ENCODE data around the gene RFX4.
"Not testable (repeated sequence)": the region's sequence is repeated elsewhere in the genome, so short reads cannot be mapped to it uniquely, and the experiment has no call there.

Gene RFX4

GRCh38 chr12:106722837-106723236 is 140.0 kb downstream of the RFX4 start:
- Histone ChIP-seq H3K4me1 (ENCODE audit: insufficient read depth, low read length) (peaks cover 4% of the 10 kb centered on the region; the same call in 1 of the 2 replicates), H3K9ac (ENCODE audit: low read depth, low read length) (no peak overlapping the region), H3K27ac (ENCODE audit: low read length) (no peak overlapping the region), H3K36me3 (ENCODE audit: insufficient read depth, low read depth, low read length) (no peaks in the 10 kb centered on the region), H3K27me3 (ENCODE audit: insufficient read depth, low read length) (no peaks in the 10 kb centered on the region), H3K9me3 (ENCODE audit: insufficient read depth, low read depth, low read length) (no peaks in the 10 kb centered on the region), H3K4me3 (ENCODE audit: low read length) (no peak overlapping the region)

DNA sequence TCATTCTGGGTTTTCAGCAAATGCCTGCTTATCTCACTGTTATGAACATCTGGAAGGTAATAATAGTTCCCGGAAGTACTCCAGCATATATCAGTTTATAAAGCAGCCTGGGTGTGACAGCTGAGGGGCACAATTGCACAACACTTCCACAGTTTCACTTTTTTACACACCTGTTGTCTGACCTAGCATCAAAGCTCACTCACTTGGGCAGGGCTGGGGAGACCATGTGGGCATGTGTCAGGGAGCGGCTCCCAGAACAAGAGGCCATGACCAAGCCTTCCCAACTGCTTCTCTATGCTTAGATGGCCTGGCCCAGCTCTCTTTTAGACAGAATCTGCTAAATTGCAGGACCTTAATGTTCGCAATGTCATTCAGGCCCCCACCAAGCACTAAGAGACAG is 140.6 kb downstream of the RFX4 start:
- Histone ChIP-seq H3K4me3 (ENCODE audit: low read length) (no peak overlapping the region), H3K27me3 (ENCODE audit: insufficient read depth, low read length) (no peaks in the 10 kb centered on the region), H3K9me3 (ENCODE audit: insufficient read depth, low read depth, low read length) (no peaks in the 10 kb centered on the region), H3K36me3 (ENCODE audit: insufficient read depth, low read depth, low read length) (no peaks in the 10 kb centered on the region), H3K9ac (ENCODE audit: low read depth, low read length) (no peak overlapping the region), H3K27ac (ENCODE audit: low read length) (no peak overlapping the region), H3K4me1 (ENCODE audit: insufficient read depth, low read length) (peaks cover 4% of the 10 kb centered on the region; the same call in 1 of the 2 replicates)

DNA sequence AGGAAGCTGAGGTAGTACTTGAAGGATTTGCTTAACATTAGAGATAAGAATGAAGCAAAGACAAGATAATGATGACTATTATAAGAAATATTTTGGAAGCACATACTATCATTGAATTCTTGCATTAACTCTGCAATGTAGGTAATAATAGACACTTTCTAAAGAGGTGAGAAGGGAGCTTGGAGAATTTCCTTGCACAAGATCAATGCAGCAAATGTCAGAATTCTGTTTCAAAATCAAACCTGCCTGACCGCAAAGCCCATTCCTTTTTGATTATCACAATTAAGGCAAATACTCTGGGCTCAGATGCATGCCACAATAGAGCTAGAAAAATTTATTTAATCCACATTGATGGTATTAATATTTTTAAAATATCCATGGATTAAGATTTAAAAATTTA is 141.3 kb downstream of the RFX4 start:
- H3K4me1 ChIP-seq (ENCODE audit: insufficient read depth, low read length), result peaks cover 4% of the 10 kb centered on the region; the same call in 1 of the 2 replicates
- no peak overlapping the region for H3K27ac ChIP-seq (ENCODE audit: low read length)
- H3K36me3 ChIP-seq (ENCODE audit: insufficient read depth, low read depth, low read length), result no peaks in the 10 kb centered on the region
- no peaks in the 10 kb centered on the region for H3K9me3 ChIP-seq (ENCODE audit: insufficient read depth, low read depth, low read length)
- no peak overlapping the region for H3K4me3 ChIP-seq (ENCODE audit: low read length)
- H3K27me3 ChIP-seq (ENCODE audit: insufficient read depth, low read length), result no peaks in the 10 kb centered on the region
- no peak overlapping the region for H3K9ac ChIP-seq (ENCODE audit: low read depth, low read length)

DNA sequence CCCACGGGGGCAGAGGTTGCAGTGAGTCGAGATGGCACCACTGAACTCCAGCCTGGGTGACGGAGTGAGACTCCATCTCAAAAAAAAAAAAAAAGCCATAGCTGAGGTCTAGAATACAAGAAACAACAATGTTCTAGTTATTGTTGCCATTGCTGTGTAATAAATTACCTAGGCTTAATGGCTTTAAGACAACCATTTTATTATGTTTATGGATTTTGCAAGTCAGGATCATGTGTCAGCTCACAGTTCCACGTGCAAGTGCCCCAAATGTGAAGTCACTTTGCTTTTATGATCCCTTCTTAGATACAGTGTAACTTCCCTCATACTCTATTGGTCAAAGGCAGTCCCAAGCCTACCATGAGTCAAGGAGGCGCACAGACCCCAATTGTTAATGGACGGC is 142.1 kb downstream of the RFX4 start:
- no peak overlapping the region for H3K27ac ChIP-seq (ENCODE audit: low read length)
- H3K36me3 ChIP-seq (ENCODE audit: insufficient read depth, low read depth, low read length), result no peaks in the 10 kb centered on the region
- H3K4me1 ChIP-seq (ENCODE audit: insufficient read depth, low read length), result peaks cover 4% of the 10 kb centered on the region; the same call in 1 of the 2 replicates
- no peaks in the 10 kb centered on the region for H3K27me3 ChIP-seq (ENCODE audit: insufficient read depth, low read length)
- H3K4me3 ChIP-seq (ENCODE audit: low read length), result no peak overlapping the region
- no peak overlapping the region for H3K9ac ChIP-seq (ENCODE audit: low read depth, low read length)
- no peaks in the 10 kb centered on the region for H3K9me3 ChIP-seq (ENCODE audit: insufficient read depth, low read depth, low read length)

GRCh38 chr12:106726603-106727202 is 143.9 kb downstream of the RFX4 start:
- not testable (repeated sequence) for H3K27ac ChIP-seq (ENCODE audit: low read length); H3K36me3 ChIP-seq (ENCODE audit: insufficient read depth, low read depth, low read length); H3K27me3 ChIP-seq (ENCODE audit: insufficient read depth, low read length); H3K9ac ChIP-seq (ENCODE audit: low read depth, low read length); H3K4me1 ChIP-seq (ENCODE audit: insufficient read depth, low read length); H3K4me3 ChIP-seq (ENCODE audit: low read length); H3K9me3 ChIP-seq (ENCODE audit: insufficient read depth, low read depth, low read length)

DNA sequence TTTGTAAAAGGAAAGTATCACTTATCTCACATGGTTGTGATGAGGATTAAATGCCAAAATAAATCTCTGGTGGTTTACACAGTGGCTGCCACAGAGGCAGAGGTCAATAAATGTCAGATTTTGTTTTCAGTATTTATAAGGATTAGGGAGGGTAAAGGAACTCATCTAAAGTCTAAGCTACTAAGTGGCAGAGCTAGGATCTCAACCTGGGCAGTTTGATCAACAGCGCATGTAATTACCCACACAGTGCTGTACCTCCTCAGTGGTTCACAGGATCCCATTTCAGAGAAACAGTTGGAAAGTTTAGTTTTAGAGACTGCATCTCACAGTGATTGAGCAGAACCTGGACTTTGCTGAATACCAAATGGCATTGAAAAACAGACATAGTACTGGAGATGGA is 146.8 kb downstream of the RFX4 start:
- Histone ChIP-seq H3K4me1 (ENCODE audit: insufficient read depth, low read length) (no peaks in the 10 kb centered on the region), H3K9ac (ENCODE audit: low read depth, low read length) (no peak overlapping the region), H3K9me3 (ENCODE audit: insufficient read depth, low read depth, low read length) (no peaks in the 10 kb centered on the region)

GRCh38 chr12:106732890-106733289 is 150.1 kb downstream of the RFX4 start:
- Histone ChIP-seq H3K9me3 (ENCODE audit: insufficient read depth, low read depth, low read length) (no peaks in the 10 kb centered on the region), H3K9ac (ENCODE audit: low read depth, low read length) (no peak overlapping the region), H3K27me3 (ENCODE audit: insufficient read depth, low read length) (no peaks in the 10 kb centered on the region), H3K36me3 (ENCODE audit: insufficient read depth, low read depth, low read length) (no peaks in the 10 kb centered on the region), H3K4me3 (ENCODE audit: low read length) (no peak overlapping the region), H3K27ac (ENCODE audit: low read length) (no peak overlapping the region), H3K4me1 (ENCODE audit: insufficient read depth, low read length) (no peaks in the 10 kb centered on the region)

More for the DNA sequence above, 146.8 kb downstream of the RFX4 start:
- Histone ChIP-seq H3K27me3 (ENCODE audit: insufficient read depth, low read length) (no peaks in the 10 kb centered on the region), H3K4me3 (ENCODE audit: low read length) (no peak overlapping the region), H3K36me3 (ENCODE audit: insufficient read depth, low read depth, low read length) (no peaks in the 10 kb centered on the region), H3K27ac (ENCODE audit: low read length) (no peak overlapping the region)

GRCh38 chr12:106733660-106734059 is 150.9 kb downstream of the RFX4 start:
- Histone ChIP-seq H3K9me3 (ENCODE audit: insufficient read depth, low read depth, low read length) (no peaks in the 10 kb centered on the region), H3K4me1 (ENCODE audit: insufficient read depth, low read length) (no peaks in the 10 kb centered on the region), H3K27ac (ENCODE audit: low read length) (no peak overlapping the region), H3K27me3 (ENCODE audit: insufficient read depth, low read length) (no peaks in the 10 kb centered on the region), H3K9ac (ENCODE audit: low read depth, low read length) (no peak overlapping the region), H3K36me3 (ENCODE audit: insufficient read depth, low read depth, low read length) (no peaks in the 10 kb centered on the region), H3K4me3 (ENCODE audit: low read length) (no peak overlapping the region)

DNA sequence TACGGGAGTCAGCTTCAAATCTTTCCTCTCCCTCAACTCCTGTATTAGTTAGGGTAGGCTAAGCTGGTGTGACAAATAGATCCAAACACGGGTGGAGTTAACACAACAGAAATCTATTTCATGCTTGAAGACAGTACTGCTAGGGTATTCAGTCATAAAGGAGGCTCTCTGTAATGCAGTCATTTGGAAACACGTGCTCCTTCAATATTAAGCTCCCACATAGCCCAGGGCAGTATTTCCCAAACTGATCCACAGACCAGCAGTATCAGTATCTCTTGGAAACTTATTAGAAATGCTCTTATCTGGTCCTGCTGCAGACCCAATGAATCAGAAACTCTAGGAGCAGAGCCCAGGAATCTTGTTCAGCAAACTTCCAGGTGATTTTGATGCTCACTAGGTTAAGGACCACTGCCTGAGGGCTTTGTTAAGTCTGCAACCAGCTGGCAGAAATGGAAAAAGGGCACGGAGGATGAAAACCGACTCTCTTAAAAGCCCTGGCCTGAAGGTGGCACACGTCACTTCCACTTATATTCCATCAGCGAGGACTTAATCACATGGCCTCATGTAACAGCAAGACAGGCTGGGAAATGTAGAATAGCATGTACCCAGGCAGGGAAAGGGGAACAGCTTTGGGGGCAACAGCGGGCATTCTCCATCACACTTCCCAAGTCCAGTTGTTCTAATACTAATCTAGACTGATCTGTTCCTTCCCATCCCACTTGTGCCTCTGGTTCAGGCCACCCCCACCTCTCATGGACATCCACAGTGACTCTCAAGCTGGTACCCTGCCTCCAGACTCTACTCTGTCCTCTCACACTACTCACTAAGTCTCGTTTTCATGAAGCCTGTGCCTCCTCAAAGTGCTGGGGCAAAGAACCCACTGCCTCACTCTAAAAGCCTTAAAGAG is 153.5 kb downstream of the RFX4 start:
- Histone ChIP-seq H3K9ac (ENCODE audit: low read depth, low read length) (no peak overlapping the region), H3K9me3 (ENCODE audit: insufficient read depth, low read depth, low read length) (no peaks in the 10 kb centered on the region), H3K4me1 (ENCODE audit: insufficient read depth, low read length) (0 out of 2 replicates have a peak, but pooled peaks cover 3% of the 10 kb centered on the region), H3K27ac (ENCODE audit: low read length) (no peak overlapping the region), H3K36me3 (ENCODE audit: insufficient read depth, low read depth, low read length) (no peaks in the 10 kb centered on the region), H3K27me3 (ENCODE audit: insufficient read depth, low read length) (no peaks in the 10 kb centered on the region), H3K4me3 (ENCODE audit: low read length) (no peak overlapping the region)

DNA sequence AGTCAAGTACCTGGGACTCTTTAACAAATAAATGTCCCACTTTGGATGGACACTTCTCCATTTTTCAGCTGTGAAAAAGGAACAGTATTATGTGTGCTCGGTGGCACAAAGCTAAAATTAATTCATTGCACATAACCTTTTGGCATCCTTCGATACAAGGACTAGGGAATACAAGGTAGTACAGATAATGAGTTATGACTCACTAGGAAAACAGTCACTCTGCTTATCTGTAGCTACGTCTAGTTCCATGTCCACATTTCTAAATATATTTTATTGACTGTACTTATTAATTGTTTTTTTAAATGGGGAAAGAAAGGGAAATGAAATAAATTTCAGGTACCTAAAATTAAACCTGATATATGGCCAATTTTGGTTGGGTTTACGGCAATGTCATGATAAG is 156.5 kb downstream of the RFX4 start:
- no peaks in the 10 kb centered on the region for H3K9me3 ChIP-seq (ENCODE audit: insufficient read depth, low read depth, low read length)
- no peak overlapping the region for H3K9ac ChIP-seq (ENCODE audit: low read depth, low read length)
- H3K36me3 ChIP-seq (ENCODE audit: insufficient read depth, low read depth, low read length), result no peaks in the 10 kb centered on the region
- H3K27ac ChIP-seq (ENCODE audit: low read length), result no peak overlapping the region
- no peak overlapping the region for H3K4me3 ChIP-seq (ENCODE audit: low read length)
- no peaks in the 10 kb centered on the region for H3K27me3 ChIP-seq (ENCODE audit: insufficient read depth, low read length)
- peaks cover 14% of the 10 kb centered on the region; the same call in 1 of the 2 replicates for H3K4me1 ChIP-seq (ENCODE audit: insufficient read depth, low read length)

- Histone ChIP-seq H3K27me3 (ENCODE audit: insufficient read depth, low read length) (no peaks in the 10 kb centered on the region), H3K9me3 (ENCODE audit: insufficient read depth, low read depth, low read length) (no peaks in the 10 kb centered on the region), H3K36me3 (ENCODE audit: insufficient read depth, low read depth, low read length) (no peaks in the 10 kb centered on the region), H3K4me1 (ENCODE audit: insufficient read depth, low read length) (peaks cover 14% of the 10 kb centered on the region; the same call in 1 of the 2 replicates), H3K9ac (ENCODE audit: low read depth, low read length) (no peak overlapping the region), H3K4me3 (ENCODE audit: low read length) (no peak overlapping the region), H3K27ac (ENCODE audit: low read length) (no peak overlapping the region)
Measured at GRCh38 chr12:106739815-106740530, 157.2 kb downstream of the RFX4 start.

Data from iPS-20b (cell line).